Mucosa of gallbladder (tissue), 1 donor: ENCODE results near the gene TSPAN32. TPM values are rescaled to one million over a fixed set of nuclear protein-coding genes. Genes with fewer than 3 reads are reported as not detected.

Experiments
- DNase-seq: peaks from one replicate; pipeline ENCODE4 v3.0.0-alpha.2; 2020; ENCODE audit warnings: low spot score
- total RNA-seq: library from RNA; stranded (reverse); gene quantifications from one replicate; pipeline ENCODE4 v1.2.1, GENCODE V29; 2021
- donor health status: DM: no; HTN: no; CAD: no.

The TSPAN32 gene, protein sequence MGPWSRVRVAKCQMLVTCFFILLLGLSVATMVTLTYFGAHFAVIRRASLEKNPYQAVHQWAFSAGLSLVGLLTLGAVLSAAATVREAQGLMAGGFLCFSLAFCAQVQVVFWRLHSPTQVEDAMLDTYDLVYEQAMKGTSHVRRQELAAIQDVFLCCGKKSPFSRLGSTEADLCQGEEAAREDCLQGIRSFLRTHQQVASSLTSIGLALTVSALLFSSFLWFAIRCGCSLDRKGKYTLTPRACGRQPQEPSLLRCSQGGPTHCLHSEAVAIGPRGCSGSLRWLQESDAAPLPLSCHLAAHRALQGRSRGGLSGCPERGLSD
- 1.1 TPM for total RNA-seq

DNA sequence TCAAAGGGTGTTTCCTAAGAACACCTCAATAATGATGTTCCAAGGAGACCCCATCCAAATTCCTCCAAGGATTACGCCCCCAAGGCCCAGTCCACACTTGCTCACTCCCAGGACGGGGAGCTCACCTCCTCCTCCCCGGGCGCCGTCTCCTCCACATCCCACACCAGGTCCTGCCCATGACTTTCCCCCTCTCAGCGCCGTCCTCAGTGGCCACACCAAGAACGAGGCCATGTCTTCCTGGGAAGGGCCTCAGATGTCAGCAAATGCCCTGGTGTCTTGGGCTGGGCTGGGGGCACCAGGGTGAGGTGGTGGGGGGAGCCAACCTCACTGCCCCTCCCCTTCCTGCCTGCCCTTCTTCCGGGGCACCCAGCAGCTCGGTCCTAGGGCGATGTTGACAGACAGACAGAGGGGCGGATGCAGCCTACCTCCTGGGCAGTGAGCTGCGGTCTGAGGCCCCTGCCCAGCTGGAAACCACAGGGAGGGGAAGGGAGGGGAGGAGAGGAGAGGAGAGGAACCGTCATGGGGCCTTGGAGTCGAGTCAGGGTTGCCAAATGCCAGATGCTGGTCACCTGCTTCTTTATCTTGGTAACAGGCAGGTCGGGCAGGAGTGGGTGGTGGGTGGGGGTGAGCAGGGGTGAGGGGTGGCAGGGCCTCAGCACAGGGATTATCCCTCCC, at the start of gene TSPAN32, which contains the start of gene C11orf21:
Gene TSPAN32, plus strand, starts transcription at position 383 of the 675 bp plus-strand sequence. Its CDS starts 137 bp downstream, at position 520.
Gene C11orf21, minus strand, starts transcription at position 288 of the 675 bp plus-strand sequence. Its CDS starts 110 bp downstream, at position 178.
- DNase-seq: no peak

DNA sequence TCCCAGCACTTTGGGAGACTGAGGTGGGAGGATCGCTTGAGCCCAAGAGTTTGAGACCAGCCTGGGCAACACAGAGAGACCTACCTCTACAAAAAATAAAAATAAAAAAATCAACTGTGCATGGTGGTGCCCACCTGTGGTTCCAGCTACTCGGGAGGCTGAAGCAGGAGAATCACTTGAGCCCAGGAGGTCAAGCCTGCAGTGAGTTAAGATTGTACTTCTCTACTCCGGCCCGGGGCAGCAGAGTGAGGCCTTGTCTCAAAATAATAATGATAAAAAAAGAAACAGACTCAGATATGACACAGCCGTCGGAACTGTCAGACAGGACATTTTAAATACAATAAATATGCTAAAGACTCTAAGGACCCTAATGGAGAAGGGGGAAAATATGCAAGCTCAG, 49.8 kb upstream of the TSPAN32 start:
- DNase-seq: no peak

DNA sequence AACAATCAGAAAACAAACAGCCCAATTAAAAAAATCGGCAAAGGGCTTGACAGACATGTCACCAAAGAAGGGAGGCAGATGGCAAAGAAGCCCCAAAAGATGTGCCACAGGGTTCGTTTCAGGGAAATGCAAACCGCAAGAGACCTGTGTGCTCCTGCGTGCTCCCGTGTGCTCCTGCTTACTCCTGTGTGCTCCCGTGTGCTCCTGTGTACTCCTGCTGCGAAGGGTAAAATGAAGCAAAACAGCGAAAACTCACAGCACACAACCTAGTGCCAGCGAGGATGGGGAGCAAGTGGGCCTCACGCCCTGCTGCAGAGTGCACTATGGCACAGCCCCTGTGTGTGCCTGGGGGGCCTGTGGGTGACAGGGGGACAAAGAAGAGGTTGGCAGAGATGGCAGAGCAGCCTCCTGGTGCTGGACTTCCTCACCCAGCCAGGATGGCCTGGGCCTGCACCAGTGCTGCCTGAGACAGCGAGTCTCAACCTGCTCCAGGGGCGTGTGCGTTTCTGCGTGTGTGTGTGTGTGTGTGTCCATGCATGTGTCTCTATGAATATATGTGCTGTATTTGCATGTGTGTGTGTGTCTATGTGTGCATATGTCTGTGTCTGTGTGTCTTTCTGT, 45.4 kb upstream of the TSPAN32 start:
- no peak for DNase-seq

DNA sequence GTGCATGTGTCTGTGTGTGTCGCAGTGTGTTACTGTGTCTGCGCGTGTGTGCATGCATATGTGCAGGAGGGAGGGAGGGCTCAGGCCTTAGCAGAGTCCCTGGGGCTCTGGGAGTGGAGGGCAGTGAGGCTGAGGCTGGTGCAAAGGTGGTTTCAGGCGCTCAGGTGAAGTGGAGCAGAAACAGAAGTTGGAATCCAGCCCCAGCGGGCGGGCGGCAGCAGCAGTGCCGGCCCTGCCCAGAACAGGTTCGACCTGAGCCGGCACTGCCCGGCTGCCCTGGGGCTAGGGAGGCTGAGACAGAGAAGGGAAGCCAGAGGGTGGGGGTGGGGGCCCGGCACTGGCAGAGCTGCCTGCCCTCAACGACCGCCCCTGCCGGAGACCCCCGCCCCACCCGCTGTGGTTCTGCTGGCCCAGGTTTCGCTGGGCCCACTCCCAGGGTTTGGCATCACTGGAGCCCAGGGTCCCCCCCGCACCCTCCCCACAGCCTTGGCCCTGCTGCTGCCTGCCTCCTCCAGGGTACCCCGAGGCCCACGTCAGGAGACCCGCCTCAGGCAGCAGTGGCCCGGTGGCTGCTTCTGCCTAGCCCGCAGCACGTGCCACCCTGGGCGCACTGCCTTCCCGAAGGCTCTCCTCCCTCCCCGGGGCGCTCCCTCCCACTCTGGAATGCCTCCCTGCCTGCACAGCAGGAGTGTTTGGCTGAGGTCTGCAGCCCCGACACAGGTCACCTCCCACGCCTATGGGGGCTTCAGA, 44.7 kb upstream of the TSPAN32 start:
- DNase-seq: peak; percentile 8

DNA sequence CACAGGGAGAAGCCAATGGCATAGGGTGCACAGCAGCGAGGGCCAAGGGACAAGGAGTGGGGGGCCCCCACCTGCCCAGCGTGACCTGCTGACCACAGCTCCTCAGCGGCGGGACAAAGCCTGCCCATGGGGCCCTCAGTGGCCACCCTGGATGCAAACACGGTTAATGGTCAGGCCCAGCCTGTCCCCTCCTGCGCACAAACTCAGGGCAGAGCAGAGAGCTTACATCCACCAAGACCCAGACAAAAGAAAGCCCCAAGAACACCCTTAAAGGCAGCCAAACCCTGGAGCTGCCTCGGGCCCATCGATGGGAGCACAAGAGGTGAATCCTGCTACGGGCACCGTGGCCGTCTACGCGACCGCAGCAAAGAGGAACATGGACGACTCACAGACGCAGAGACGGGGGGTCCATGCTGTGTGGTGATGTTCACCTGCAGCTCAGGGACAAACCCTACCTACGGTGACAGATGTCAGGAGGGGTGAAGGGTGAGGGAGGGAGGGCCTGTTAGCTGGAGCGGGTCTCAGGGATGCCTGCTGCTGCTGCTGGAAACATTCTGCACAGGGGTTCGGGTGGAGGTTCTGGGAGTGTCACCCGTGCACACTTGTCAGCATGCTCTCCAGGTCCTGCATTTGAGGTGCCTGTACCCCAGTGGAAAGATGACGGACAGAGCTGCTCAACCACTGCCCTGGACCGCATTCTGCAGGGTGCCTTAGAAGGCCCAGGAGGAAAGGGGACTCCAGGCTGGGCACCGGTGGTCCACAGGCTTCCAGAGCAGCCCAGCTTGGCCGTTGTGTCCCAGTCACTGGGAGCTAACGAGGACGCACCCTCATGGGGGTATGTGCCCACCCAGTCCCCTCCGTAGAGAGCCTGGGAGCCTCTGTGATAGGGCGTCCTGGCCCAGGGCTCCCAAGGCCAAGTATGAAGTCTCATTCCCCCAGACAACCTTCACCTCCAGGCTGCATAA, 43.0 kb upstream of the TSPAN32 start:
- peak; percentile 9 for DNase-seq

DNA sequence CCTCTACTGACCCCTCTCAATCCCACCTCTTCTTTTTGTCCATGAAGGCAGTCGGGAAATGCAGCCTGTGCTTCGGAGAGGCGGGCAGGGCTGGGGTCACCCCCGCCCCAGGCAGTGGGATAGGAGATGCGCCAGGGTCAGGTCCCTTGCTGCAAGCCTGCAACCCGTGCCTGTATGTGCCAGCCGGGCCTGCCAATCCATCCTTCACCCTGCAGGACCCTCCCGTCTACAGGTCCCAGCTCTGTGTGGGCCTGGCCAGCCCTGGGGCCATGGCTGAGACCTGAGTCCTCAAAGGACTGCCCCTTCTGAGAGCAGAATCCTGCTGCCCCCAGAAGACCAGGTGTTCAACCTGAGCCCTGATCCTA, 42.4 kb upstream of the TSPAN32 start:
- peak; percentile 7 for DNase-seq

DNA sequence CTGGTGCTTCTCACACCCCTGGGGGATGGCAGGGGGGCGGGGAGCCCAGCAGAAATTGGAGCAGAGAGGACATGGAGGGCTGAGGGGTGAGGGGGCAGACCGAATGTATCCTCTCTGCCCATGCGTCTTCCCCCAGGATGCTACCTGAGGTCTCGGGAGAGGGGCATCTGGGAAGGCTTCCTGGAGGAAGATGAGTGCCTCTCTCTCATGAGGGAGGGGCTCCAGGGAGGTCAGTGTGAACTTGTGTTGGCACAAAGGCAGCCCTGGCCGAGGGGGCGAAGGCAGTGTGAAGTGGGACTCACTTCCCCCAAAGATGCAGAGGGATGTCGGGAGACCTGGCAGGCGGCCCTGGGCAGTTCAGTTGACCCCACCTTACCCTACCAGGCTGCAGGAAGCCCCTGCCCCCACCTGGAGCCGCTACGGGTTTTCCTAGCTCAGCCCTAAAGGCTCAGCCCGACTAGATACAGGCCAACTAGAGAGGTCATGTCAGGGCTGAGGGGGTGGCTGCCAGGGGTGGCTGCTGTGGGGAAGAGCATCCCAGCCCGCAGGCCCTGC, 41.8 kb upstream of the TSPAN32 start:
- no peak for DNase-seq

DNA sequence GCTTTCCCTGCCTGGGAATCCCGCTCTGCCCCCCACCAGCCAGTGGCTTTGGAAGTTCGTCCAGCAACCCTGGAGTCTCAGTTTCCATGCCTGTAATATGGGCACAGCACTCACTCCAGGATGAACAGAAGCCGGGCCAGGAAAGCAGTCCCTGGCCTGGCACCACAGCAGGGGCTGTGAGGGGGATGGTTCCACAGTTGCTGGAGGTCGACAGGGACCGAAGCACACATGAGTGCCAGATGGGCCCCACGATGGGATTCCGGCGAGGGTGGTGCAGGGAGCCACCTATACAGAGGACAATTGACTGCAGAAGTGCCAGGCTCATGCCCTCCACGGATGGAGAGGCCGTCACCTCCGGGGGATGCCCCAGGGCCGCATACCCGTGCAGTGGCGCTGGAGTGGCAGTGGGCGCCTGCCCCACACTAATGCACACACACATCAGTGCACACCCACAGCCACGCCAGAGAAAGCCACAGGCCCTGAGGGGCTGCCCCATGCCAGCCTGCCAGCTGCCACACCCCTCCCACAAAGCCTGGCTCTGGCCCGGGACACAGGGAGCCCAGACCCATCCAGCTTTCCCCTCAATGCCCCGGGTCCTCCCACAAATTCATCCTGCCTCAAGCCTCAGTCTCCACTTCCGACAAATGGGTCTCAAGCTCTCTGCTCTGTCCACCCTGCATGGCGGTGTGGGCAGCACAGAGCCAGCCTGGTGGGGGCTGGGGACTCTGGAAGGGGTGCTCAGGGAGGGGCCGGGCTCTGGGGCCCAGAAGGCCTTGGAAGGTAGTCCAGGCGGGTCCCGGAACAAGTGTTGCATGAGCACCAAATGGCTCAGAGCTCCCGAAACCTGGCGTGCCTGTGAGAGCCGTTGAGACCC, 41.1 kb upstream of the TSPAN32 start:
- no peak for DNase-seq

DNA sequence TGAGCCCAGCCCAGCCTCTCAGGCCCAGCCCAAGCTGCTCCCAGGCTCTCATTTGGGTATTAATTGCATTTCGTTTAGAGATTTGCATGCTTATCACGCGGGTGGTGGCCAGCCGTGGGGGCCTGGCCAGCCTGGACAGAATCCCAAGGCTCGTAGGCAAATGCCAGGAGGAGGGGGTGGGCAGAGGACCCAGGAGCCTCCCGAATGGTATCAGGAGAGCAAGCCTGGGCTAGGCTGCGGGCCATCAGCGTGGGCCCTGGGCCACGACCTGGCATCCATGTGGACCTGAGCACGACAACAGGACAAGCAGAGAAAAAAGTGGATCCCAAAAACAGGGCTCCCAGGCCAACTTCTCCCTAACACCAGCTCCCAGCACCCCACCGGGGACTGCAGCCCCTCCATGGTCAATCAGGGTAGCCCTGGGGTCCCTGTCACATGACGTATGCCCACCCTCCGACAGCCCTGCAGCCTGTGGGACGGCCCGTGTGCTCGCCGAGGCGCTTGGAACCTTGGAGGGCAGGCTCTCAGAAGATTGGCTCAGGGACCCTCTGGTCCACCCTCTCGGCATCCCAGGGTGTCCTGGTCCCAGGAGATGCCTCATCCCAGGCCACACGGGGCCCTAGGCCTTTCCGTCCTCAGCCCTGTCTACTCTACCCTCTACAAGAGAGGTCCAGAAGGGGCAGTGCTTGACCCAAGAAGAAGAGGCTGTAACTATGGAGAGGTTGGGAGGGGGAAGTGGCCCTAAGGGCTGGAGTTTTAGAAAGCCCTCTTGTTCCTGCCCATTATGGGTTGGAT, 40.2 kb upstream of the TSPAN32 start:
- no peak for DNase-seq

DNA sequence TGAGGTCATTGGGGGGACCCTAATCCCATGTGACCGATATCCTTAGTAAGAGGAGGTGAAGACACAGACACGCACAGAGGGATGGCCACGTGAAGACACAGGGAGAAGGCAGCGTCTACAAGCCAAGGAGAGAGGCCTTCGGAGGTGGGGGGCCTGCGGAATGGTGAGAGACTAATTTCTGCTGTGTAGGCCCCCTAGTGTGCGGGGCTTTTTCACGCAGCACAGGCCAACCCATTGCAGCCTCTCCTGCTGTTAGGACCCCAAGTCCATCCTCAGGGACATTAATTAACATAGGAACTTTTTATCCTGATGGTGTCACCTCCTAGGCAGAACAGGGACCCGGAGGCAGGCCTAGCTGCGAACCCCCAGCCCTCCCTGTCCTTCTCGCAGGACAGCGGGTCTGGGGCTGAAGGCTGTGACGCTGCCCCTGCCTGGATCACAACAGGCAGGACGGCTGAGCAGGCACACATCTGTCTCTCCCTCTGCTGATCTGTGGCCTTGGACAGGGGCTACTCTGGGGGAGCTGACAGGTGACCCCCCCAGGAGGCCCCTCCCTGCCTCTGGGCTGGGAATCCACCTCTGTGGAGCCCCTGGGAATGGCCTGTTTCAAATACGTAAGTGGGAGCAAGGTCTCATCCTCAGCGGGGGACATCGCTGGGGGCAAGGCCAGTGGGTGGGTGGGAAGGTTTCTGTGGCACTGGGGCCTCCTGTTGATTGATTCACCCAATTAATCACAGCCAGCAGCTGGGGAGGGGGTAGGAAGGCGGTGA, 39.3 kb upstream of the TSPAN32 start:
- DNase-seq: no peak

DNA sequence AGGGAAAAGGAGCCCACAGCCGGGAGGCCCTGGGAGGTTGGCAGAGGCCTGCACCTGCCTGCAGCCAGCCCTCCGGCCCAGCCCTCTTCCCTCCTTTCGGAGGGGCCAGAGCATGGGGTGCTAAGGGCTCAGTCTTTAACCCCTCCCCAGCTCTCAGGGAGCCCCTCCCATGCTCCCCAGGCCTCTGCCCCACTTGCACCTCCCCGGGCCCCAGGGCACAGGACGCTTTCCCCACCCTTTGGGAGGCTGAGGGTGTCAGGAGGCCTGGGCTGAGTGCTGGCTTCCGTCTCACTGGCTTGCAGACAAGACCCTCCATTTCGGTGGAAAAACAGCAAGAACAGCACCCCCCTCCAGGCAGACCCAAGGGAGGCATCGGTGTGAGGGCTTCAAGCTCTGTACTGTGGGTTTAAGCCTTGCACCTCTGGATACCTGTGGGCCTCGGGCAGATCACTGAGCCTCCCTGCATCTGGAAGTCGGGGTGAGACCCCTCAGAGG, 38.7 kb upstream of the TSPAN32 start:
- no peak for DNase-seq

DNA sequence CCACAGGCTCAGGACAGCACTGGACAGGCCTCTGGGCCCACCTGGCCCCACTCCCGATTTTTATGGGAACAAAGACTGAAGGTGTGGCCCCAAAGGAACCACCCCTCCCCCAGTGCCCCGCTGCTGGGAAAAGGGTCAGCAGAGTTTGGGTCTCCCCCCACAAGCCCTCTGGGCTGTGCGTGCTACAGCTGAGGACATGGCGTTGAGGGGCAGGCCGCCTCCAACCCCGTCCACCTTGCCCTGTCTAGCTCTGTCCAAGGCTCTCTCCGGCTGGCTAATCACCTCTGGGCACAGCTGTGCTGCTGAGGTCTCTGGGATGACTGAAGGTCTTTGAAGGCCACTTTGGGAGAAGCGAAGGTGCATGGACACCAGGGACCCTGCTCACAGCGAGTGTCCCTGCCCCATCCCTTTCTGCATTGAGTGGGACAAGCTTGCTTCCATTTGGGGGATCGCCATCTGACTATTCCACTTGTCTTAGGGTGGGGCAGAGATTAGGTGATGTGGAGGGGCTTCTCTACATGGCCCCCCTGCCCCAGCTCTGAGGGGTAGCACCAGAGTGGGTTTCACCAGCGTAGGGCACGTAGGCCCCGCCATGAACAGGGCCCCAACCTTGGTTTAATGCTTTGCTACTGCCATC, 38.0 kb upstream of the TSPAN32 start:
- DNase-seq: no peak

DNA sequence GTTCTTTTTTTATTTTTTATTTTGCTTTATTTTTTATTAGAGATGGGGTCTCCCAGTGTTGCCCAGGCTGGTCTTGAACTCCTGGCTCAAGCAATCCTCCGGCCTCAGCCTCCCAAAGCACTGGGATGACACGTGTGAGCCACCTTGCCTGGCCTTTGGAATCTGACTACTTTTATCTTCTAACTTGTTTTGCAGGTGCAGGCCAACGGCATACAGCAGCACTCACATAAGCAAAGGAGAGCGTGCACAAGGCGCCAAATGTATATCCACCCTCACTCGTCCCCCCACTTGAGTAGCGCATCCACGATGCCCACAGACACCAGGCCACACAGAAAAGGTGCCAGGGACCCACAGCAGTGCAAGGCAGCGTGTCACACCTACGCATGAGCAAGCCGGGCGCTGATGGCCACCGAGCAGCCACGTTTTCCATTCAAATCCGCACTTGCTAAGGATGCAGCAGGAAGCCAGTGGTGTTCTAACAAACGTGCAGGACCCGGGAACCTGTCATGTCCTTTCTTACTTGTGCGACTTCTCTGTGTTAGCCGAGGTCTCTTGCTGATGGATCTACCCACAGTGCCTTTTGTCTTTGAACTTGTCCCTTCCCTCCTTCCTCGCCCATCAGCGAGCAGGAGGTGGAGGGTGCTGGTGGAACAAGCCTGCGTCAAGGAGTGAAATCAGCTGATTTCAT, 37.3 kb upstream of the TSPAN32 start:
- peak; percentile 8 for DNase-seq

DNA sequence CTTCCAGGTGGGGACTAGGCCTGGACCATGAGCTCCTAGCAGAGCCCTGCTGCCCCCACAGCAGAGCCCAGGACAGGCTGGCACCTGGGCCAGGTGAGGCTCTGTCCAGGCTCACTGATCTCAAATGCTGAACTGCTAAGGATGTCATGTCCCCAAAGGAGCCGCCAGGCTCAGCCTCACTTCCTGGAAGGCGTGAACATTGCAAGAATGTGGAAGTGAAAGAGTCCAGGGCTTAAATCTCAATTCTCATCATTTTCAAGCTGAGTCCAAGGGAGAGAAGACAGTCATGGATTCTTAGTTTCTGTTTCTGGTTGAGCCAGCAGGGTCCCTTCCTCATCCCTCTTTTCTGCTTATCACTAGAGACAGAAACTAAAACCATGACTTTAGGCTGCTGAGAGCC, 36.4 kb upstream of the TSPAN32 start:
- peak; percentile 9 for DNase-seq

DNA sequence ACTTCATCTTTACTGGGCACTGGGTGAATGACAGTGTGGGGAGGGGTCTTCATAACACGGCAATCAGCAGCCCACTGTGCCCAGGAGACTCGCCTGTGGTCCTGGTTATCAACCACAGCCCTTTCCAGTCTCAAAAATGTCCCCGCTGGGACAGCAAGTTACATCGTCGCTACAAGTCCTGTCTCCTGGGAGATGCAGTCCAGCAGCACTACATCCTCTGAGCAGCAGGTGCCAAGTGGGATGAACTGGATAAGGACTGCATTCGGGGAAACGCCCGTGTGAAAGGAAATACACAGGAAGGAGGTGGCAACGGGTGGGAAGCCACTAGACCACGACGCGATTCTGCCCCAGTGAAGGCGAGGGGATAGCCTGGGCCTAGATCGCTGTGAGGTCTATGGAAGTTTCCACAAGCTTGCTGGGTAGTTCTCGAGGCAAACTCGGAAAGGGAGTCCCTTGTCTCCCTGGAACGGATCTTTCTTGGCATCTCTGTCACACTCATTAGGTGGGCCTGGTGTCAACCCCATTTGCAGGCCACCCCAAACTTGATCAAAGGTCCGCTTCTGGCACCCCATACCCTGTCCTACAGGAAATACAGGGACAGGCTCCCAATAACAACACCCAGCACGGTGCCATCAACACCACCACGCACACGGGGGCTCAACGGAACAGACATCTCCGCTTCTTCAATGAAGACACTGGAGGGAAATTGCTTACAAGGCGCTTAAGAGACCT, 35.8 kb upstream of the TSPAN32 start:
- peak; percentile 7 for DNase-seq
